HFFc6 (cell line): ENCODE measurements around the gene ACR. TPM values are rescaled to one million over a fixed set of nuclear protein-coding genes. Genes with fewer than 3 reads are reported as not detected.

ENCODE experiments used
- DNase-seq: peaks from one replicate; pipeline ENCODE4 v3.0.0-alpha.2; 2018
- H3K27ac Mint-ChIP-seq: 2 replicates; pipeline ENCODE4 v1.8.0; 2020; ENCODE audit warnings: mild to moderate bottlenecking, mixed read lengths
- H3K27me3 Mint-ChIP-seq: 2 replicates; pipeline ENCODE4 v1.8.0; 2021; ENCODE audit warnings: mild to moderate bottlenecking, moderate library complexity, mixed read lengths; ENCODE audit not compliant: insufficient read depth
- H3K36me3 Mint-ChIP-seq: 2 replicates; pipeline ENCODE4 v1.8.0; 2021; ENCODE audit warnings: low read depth, mixed read lengths
- H3K4me1 Mint-ChIP-seq: 2 replicates; pipeline ENCODE4 v1.8.0; 2020; ENCODE audit warnings: low read depth, mixed read lengths
- H3K4me3 Mint-ChIP-seq: 2 replicates; pipeline ENCODE4 v1.8.0; 2020; ENCODE audit warnings: mild to moderate bottlenecking, moderate library complexity, mixed read lengths
- H3K9me3 Mint-ChIP-seq: 2 replicates; pipeline ENCODE4 v1.8.0; 2020; ENCODE audit warnings: mild to moderate bottlenecking, mixed read lengths
- CTCF ChIP-seq: fragments of 200-600 bp; sonication (generic); IDR thresholded peaks from 2 replicates; pipeline ENCODE4 v1.5.0; 2021; ENCODE audit warnings: antibody characterized with exemption, mild to moderate bottlenecking
- total RNA-seq, 6 experiments: library from RNA; stranded (reverse); fragmentation: NEBNext Ultra II Directional; extraction: Animal tissue kit (Norgen Biotek cat#: 25700); gene quantifications; 2 replicates in 1 of 6; 3 replicates in 5 of 6; pipeline ENCODE4 v1.2.3, GENCODE V29; 2021

The ACR gene
- total RNA-seq, 6 experiments from 2014 or later: not detected

GRCh38 chr22:50708996-50709395, 29.0 kb upstream of the ACR start:
- Mint-ChIP-seq H3K4me3 (no peak overlapping the region), H3K4me1 (no peaks in the 10 kb centered on the region), H3K36me3 (no peaks in the 10 kb centered on the region)

GRCh38 chr22:50710221-50710620, 27.8 kb upstream of the ACR start:
- Mint-ChIP-seq H3K27ac (no peak overlapping the region), H3K4me1 (no peaks in the 10 kb centered on the region), H3K4me3 (no peak overlapping the region), H3K27me3 (peaks cover 22% of the 10 kb centered on the region), H3K9me3 (no peaks in the 10 kb centered on the region), H3K36me3 (no peaks in the 10 kb centered on the region)
- DNase-seq: no peak
- no peak for TF ChIP-seq CTCF

More at GRCh38 chr22:50708996-50709395, 29.0 kb upstream of the ACR start:
- no peak overlapping the region for H3K27ac Mint-ChIP-seq
- H3K9me3 Mint-ChIP-seq: no peaks in the 10 kb centered on the region
- no peak for TF ChIP-seq CTCF
- DNase-seq: no peak
- peaks cover 20% of the 10 kb centered on the region for H3K27me3 Mint-ChIP-seq

- Mint-ChIP-seq H3K27ac (no peak overlapping the region), H3K4me1 (no peaks in the 10 kb centered on the region), H3K27me3 (peaks cover 22% of the 10 kb centered on the region), H3K36me3 (no peaks in the 10 kb centered on the region), H3K4me3 (no peak overlapping the region), H3K9me3 (no peaks in the 10 kb centered on the region)
- no peak for DNase-seq
- no peak for TF ChIP-seq CTCF
These were observed 27.1 kb upstream of the ACR start for GRCh38 chr22:50710886-50711285.

- no peak for TF ChIP-seq CTCF
- H3K36me3 Mint-ChIP-seq: no peaks in the 10 kb centered on the region
- H3K4me1 Mint-ChIP-seq: no peaks in the 10 kb centered on the region
These were observed 26.3 kb upstream of the ACR start for GRCh38 chr22:50711446-50712340.

GRCh38 chr22:50712341-50713007, 25.5 kb upstream of the ACR start:
- TF ChIP-seq CTCF: no peak
- Mint-ChIP-seq H3K9me3 (no peaks in the 10 kb centered on the region), H3K4me3 (no peak overlapping the region), H3K36me3 (no peaks in the 10 kb centered on the region), H3K4me1 (no peaks in the 10 kb centered on the region), H3K27me3 (peaks cover 30% of the 10 kb centered on the region), H3K27ac (no peak overlapping the region)
- no peak for DNase-seq

More at GRCh38 chr22:50711446-50712340, 26.3 kb upstream of the ACR start:
- Mint-ChIP-seq H3K27ac (no peak overlapping the region), H3K4me3 (no peak overlapping the region), H3K9me3 (no peaks in the 10 kb centered on the region), H3K27me3 (peaks cover 29% of the 10 kb centered on the region)
- DNase-seq: no peak
